Measurements from ENCODE around the gene ZNF462.

The ZNF462 gene

GRCh38 chr9:106920091-106920490 lies 57.1 kb downstream of the ZNF462 start:
- no peak for DNase-seq (ENCODE audit: low read depth)
- no peak for TF ChIP-seq CTCF (IDR thresholded peaks at IDR 0.05; ENCODE audit: control insufficient read depth, insufficient read depth, low read depth, low read length, missing control alignments)
- H3K4me3 ChIP-seq (ENCODE audit: control insufficient read depth, low read depth, low read length), result no peak overlapping the region

DNA sequence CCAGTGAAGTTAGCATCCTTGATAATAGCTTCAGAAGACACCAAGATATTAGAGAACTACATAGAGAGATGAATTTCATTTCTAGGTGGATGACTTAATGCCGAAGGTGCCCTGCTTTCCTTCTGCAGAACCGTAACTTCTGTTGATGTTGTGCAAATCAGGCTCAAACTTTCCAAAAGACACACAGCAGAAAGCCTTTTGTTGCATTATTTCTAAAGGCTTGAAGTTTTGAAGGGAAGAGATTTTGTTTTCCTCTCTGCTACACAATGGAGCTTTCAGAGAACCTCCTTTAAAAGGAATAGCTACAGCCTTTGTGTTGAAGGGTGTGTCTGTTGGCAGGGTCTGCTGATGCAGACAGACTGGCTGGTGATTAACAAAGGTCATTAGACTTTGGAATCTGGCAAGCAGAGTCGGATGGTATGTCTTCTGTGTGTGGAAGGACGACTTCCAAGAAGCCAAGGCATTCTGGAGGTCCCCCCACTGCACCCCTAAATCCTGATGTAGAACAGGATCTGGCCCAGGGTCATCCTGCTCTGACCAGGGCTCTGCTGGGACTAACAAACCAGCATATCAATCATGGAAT lies 57.8 kb downstream of the ZNF462 start:
- no peak for TF ChIP-seq CTCF (IDR thresholded peaks at IDR 0.05; ENCODE audit: control insufficient read depth, insufficient read depth, low read depth, low read length, missing control alignments)
- H3K4me3 ChIP-seq (ENCODE audit: control insufficient read depth, low read depth, low read length), result no peak overlapping the region
- DNase-seq (ENCODE audit: low read depth), result no peak

- peak; percentile 4 for DNase-seq (ENCODE audit: low read depth)
- H3K4me3 ChIP-seq (ENCODE audit: control insufficient read depth, low read depth, low read length), result no peak overlapping the region
These were observed 58.5 kb downstream of the ZNF462 start for GRCh38 chr9:106921341-106921899.

DNA sequence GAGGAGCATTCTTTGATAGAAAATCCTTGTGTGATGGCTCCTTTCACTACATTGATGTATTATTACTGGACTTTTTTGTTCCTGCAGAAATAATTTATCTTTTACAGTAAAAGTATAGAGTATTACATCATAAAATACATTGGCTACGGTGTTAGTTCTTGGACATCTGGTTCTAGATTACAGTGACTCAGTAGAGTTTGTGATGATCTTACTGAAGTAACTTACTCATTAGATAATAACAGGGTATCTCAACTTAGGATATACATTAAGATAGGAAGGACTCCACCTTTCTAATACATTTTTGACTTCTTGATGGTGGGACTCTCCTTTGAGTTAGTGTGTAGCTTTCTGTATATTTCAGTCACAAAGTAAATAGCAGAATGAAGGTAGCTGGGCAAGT lies 59.1 kb downstream of the ZNF462 start:
- no peak for DNase-seq (ENCODE audit: low read depth)
- TF ChIP-seq CTCF (IDR thresholded peaks at IDR 0.05; ENCODE audit: control insufficient read depth, insufficient read depth, low read depth, low read length, missing control alignments), result no peak
- no peak overlapping the region for H3K4me3 ChIP-seq (ENCODE audit: control insufficient read depth, low read depth, low read length)

More at GRCh38 chr9:106921341-106921899, 58.5 kb downstream of the ZNF462 start:
- TF ChIP-seq CTCF (IDR thresholded peaks at IDR 0.05; ENCODE audit: control insufficient read depth, insufficient read depth, low read depth, low read length, missing control alignments), result no peak

- no peak overlapping the region for H3K4me3 ChIP-seq (ENCODE audit: control insufficient read depth, low read depth, low read length)
- no peak for TF ChIP-seq CTCF (IDR thresholded peaks at IDR 0.05; ENCODE audit: control insufficient read depth, insufficient read depth, low read depth, low read length, missing control alignments)
- DNase-seq (ENCODE audit: low read depth), result no peak
These were observed 62.4 kb downstream of the ZNF462 start for GRCh38 chr9:106925392-106925791.

GRCh38 chr9:106927916-106928315 lies 65.0 kb downstream of the ZNF462 start:
- no peak for DNase-seq (ENCODE audit: low read depth)
- H3K4me3 ChIP-seq (ENCODE audit: control insufficient read depth, low read depth, low read length), result no peak overlapping the region
- no peak for TF ChIP-seq CTCF (IDR thresholded peaks at IDR 0.05; ENCODE audit: control insufficient read depth, insufficient read depth, low read depth, low read length, missing control alignments)

Measured in AG09309 (cell line).